Stomach smooth muscle (tissue), 2 donors: ENCODE results near the gene PXDC1.

Experiments
- H3K27ac ChIP-seq: one replicate; pipeline ENCODE4 v1.7.0; 2013; ENCODE audit warnings: mild to moderate bottlenecking, low read length, inconsistent platforms
- H3K27me3 ChIP-seq, 2 donors: one replicate each; pipeline ENCODE4 v1.7.0; 2013; ENCODE audit warnings: low read length in 2 of 2; ENCODE audit not compliant: insufficient read depth in 2 of 2, control insufficient read depth in 1 of 2
- H3K36me3 ChIP-seq, 2 donors: one replicate each; pipeline ENCODE4 v1.7.0; 2013; ENCODE audit warnings: low read length in 2 of 2; ENCODE audit not compliant: control insufficient read depth in 2 of 2, insufficient read depth in 2 of 2
- H3K4me1 ChIP-seq: one replicate; pipeline ENCODE4 v1.7.0; 2013; ENCODE audit warnings: low read length; ENCODE audit not compliant: control insufficient read depth, insufficient read depth
- H3K4me3 ChIP-seq, 2 donors: one replicate each; pipeline ENCODE4 v1.7.0; 2013; ENCODE audit warnings: low read length in 2 of 2
- H3K9ac ChIP-seq, 2 donors: one replicate each; pipeline ENCODE4 v1.7.0; 2013; ENCODE audit warnings: low read length in 2 of 2, mild to moderate bottlenecking in 1 of 2
- H3K9me3 ChIP-seq, 2 donors: one replicate each; pipeline ENCODE4 v1.7.0; 2013; ENCODE audit warnings: low read length in 2 of 2; ENCODE audit not compliant: control insufficient read depth in 2 of 2
- donor health status: healthy.
- donor health status: Pancreatic carcinoma.

PXDC1 gene

GRCh38 chr6:3744901-3745470 lies 6.5 kb downstream of the PXDC1 start:
- Histone ChIP-seq H3K9ac (no peak overlapping the region), H3K27ac (peak overlapping the region; percentile 41), H3K4me1 (peaks cover 85% of the 10 kb centered on the region), H3K27me3 (no peaks in the 10 kb centered on the region), H3K9me3 (no peaks in the 10 kb centered on the region), H3K4me3 (no peak overlapping the region), H3K36me3 (peaks cover 0 to 6% of the 10 kb centered on the region in 2 donors)

- Histone ChIP-seq H3K9me3 (no peaks in the 10 kb centered on the region), H3K27ac (peak overlapping the region; percentile 67), H3K27me3 (no peaks in the 10 kb centered on the region), H3K4me3 (no peak overlapping the region), H3K36me3 (peaks cover 0 to 6% of the 10 kb centered on the region in 2 donors), H3K9ac (no peak overlapping the region), H3K4me1 (peaks cover 80% of the 10 kb centered on the region)
These were observed 7.2 kb downstream of the PXDC1 start for GRCh38 chr6:3744211-3744900.

DNA sequence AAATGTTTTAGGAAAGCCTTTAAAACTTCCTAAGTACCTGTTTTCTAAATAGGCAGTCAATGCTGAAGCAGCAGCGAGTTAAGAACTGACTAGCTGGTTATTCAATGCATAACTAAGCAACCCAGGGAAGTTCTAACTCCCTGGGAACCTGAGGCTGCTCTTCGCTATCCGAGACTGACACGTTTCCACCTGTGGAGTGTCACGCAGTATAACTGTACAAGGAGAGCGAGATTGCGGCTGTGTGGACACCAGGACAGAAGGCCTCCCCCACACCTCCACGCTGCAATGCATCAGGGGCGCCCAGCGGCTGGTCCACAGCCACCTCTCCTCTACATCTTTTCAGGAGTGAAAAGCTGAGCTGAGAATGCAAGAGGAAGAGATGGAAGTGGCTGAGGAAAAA lies 8.0 kb downstream of the PXDC1 start:
- Histone ChIP-seq H3K9me3 (no peaks in the 10 kb centered on the region), H3K27ac (peak overlapping the region; percentile 67), H3K4me3 (peak overlapping the region in 1 of 2 donors; percentile 58), H3K36me3 (peaks cover 0 to 6% of the 10 kb centered on the region in 2 donors), H3K27me3 (no peaks in the 10 kb centered on the region), H3K4me1 (peaks cover 77% of the 10 kb centered on the region), H3K9ac (peak overlapping the region in 1 of 2 donors; percentile 42)

- Histone ChIP-seq H3K4me1 (peaks cover 69% of the 10 kb centered on the region), H3K9me3 (no peaks in the 10 kb centered on the region), H3K9ac (peak overlapping the region; percentile 44 to 47), H3K27me3 (no peaks in the 10 kb centered on the region), H3K4me3 (peak overlapping the region; percentile 52 to 58), H3K36me3 (peaks cover 4 to 12% of the 10 kb centered on the region in 2 donors), H3K27ac (peak overlapping the region; percentile 67)
These were observed 8.8 kb downstream of the PXDC1 start for GRCh38 chr6:3742426-3743344.

GRCh38 chr6:3742076-3742425 lies 9.5 kb downstream of the PXDC1 start:
- Histone ChIP-seq H3K9ac (peak overlapping the region in 1 of 2 donors; percentile 44), H3K4me3 (peak overlapping the region; percentile 44 to 52), H3K36me3 (peaks cover 9 to 18% of the 10 kb centered on the region in 2 donors), H3K9me3 (no peaks in the 10 kb centered on the region), H3K4me1 (peaks cover 63% of the 10 kb centered on the region), H3K27ac (no peak overlapping the region), H3K27me3 (no peaks in the 10 kb centered on the region)

GRCh38 chr6:3741477-3741871 lies 10.0 kb downstream of the PXDC1 start:
- peaks cover 57% of the 10 kb centered on the region for H3K4me1 ChIP-seq
- H3K27me3 ChIP-seq: no peaks in the 10 kb centered on the region
- H3K9ac ChIP-seq: no peak overlapping the region
- H3K27ac ChIP-seq: no peak overlapping the region
- H3K4me3 ChIP-seq: no peak overlapping the region
- H3K36me3 ChIP-seq: peaks cover 15 to 24% of the 10 kb centered on the region in 2 donors
- H3K9me3 ChIP-seq: no peaks in the 10 kb centered on the region

DNA sequence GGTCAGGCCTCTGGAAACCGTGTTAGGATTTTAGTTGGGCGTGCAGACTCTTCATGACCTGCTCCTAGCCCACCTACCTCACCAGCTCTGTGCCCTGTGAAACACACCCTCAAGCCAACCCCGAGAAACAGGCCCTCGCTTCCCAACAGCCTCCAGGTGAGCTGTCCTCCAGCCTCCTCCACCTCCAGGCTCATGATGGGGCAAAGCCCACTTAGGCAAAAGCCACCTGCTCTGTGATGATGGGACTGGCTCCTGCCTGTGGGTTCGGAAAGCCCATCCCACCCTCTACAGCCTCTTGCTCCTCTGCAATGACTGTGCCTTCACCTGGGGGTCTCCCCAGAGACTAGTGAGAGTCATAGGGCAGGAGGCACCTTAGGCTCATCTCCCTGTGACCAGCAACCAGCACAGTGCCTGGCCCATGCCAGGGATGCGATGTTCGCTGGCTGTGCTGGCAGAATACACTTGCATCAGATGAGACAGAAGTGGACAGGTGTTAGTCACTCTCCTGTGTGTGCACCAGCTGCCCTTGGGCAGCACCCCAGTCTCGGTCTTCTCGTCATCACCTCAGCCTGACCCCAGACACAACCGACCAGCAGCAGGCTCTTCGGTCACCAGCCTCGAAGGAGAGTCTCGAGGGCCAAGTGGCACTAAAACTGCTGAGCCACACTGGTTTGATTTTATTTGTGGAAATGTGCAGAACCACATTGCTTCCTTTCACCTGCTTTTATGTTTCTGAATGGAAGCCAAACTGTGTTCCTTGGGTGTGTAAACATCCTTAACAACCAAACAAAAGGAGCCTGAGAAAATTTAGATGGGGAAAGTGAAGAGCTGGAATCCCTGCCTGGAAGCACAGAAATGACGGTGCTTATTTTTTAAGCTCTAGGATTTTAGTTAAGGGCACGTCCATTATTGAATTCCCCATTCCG lies 10.7 kb downstream of the PXDC1 start:
- no peak overlapping the region for H3K4me3 ChIP-seq

GRCh38 chr6:3739311-3739897 lies 12.1 kb downstream of the PXDC1 start:
- H3K4me1 ChIP-seq: peaks cover 43% of the 10 kb centered on the region

More for the DNA sequence above, 10.7 kb downstream of the PXDC1 start:
- H3K36me3 ChIP-seq: peaks cover 21 to 30% of the 10 kb centered on the region in 2 donors
- no peaks in the 10 kb centered on the region for H3K27me3 ChIP-seq
- H3K27ac ChIP-seq: no peak overlapping the region
- peaks cover 53% of the 10 kb centered on the region for H3K4me1 ChIP-seq
- H3K9me3 ChIP-seq: no peaks in the 10 kb centered on the region
- no peak overlapping the region for H3K9ac ChIP-seq

GRCh38 chr6:3738381-3739131 lies 13.0 kb downstream of the PXDC1 start:
- peaks cover 35% of the 10 kb centered on the region for H3K4me1 ChIP-seq
- H3K36me3 ChIP-seq: peaks cover 25 to 40% of the 10 kb centered on the region in 2 donors
- H3K9me3 ChIP-seq: peaks cover 0 to 2% of the 10 kb centered on the region in 2 donors
- no peak overlapping the region for H3K27ac ChIP-seq
- no peaks in the 10 kb centered on the region for H3K27me3 ChIP-seq
- H3K9ac ChIP-seq: no peak overlapping the region
- no peak overlapping the region for H3K4me3 ChIP-seq

More at GRCh38 chr6:3739311-3739897, 12.1 kb downstream of the PXDC1 start:
- Histone ChIP-seq H3K9me3 (peaks cover 0 to 2% of the 10 kb centered on the region in 2 donors), H3K4me3 (no peak overlapping the region), H3K27me3 (no peaks in the 10 kb centered on the region), H3K9ac (no peak overlapping the region), H3K27ac (no peak overlapping the region), H3K36me3 (peaks cover 25 to 34% of the 10 kb centered on the region in 2 donors)
